ENCODE results near the gene KRT13.

- TF ChIP-seq CREM (CRISPR knock-in tag; IDR thresholded peaks at IDR 0.05) (no peak), CTCF (IDR thresholded peaks at IDR 0.05) (no peak), AFF4 (CRISPR knock-in tag; IDR thresholded peaks at IDR 0.05; ENCODE audit: borderline replicate concordance) (no peak), ATF1 (CRISPR knock-in tag; IDR thresholded peaks at IDR 0.05) (no peak), GABPB1 (CRISPR knock-in tag; IDR thresholded peaks at IDR 0.05) (no peak), CREB1 (CRISPR knock-in tag; IDR thresholded peaks at IDR 0.05) (no peak), SP1 (CRISPR knock-in tag; conservative IDR thresholded peaks at IDR 0.05) (no peak), ZNF671 (CRISPR knock-in tag; IDR thresholded peaks at IDR 0.05) (no peak), ZNF532 (CRISPR knock-in tag; IDR thresholded peaks at IDR 0.05; ENCODE audit: borderline replicate concordance) (no peak), ATF3 (CRISPR knock-in tag; conservative IDR thresholded peaks at IDR 0.05) (no peak), NFYB (CRISPR knock-in tag; conservative IDR thresholded peaks at IDR 0.05; ENCODE audit: low read depth) (no peak), KAT7 (CRISPR knock-in tag; IDR thresholded peaks at IDR 0.05; ENCODE audit: borderline replicate concordance) (no peak), ZNF121 (CRISPR knock-in tag; IDR thresholded peaks at IDR 0.05) (no peak), NFE2L1 (CRISPR knock-in tag; IDR thresholded peaks at IDR 0.05) (no peak)
Measured at GRCh38 chr17:41535764-41536481, 30.5 kb upstream of the KRT13 start.
